Inferior parietal cortex (tissue), 1 donor: ENCODE data around the gene IL12RB2.

Experiments
- DNase-seq: peaks from one replicate; pipeline ENCODE4 v3.0.0-alpha.2; 2016; ENCODE audit errors: extremely low spot score

IL12RB2 gene

GRCh38 chr1:67307251-67308060 lies at the start of gene IL12RB2:
TSS of gene IL12RB2 (plus strand) at chr1:67307873. CDS start at chr1:67320369, 12,496 bp downstream.
- DNase-seq: no peak

- DNase-seq: no peak
These were observed 46.0 kb upstream of the IL12RB2 start for GRCh38 chr1:67261680-67262079.

GRCh38 chr1:67262735-67263134 lies 44.9 kb upstream of the IL12RB2 start:
- DNase-seq: no peak

GRCh38 chr1:67264152-67264551 lies 43.5 kb upstream of the IL12RB2 start:
- no peak for DNase-seq

GRCh38 chr1:67264899-67265298 lies 42.8 kb upstream of the IL12RB2 start:
- no peak for DNase-seq

- DNase-seq: peak; percentile 8
These were observed 38.6 kb upstream of the IL12RB2 start for GRCh38 chr1:67269061-67269460.

GRCh38 chr1:67270541-67270940 lies 37.1 kb upstream of the IL12RB2 start:
- no peak for DNase-seq

GRCh38 chr1:67273591-67273990 lies 34.1 kb upstream of the IL12RB2 start:
- DNase-seq: no peak

GRCh38 chr1:67274623-67275325 lies 32.9 kb upstream of the IL12RB2 start:
- no peak for DNase-seq

GRCh38 chr1:67280696-67281095 lies 27.0 kb upstream of the IL12RB2 start:
- DNase-seq: no peak

GRCh38 chr1:67281244-67281643 lies 26.4 kb upstream of the IL12RB2 start:
- no peak for DNase-seq

- DNase-seq: no peak
These were observed 21.7 kb upstream of the IL12RB2 start for GRCh38 chr1:67285780-67286488.

- DNase-seq: no peak
These were observed 17.4 kb upstream of the IL12RB2 start for GRCh38 chr1:67290236-67290635.

- DNase-seq: no peak
These were observed 12.6 kb upstream of the IL12RB2 start for GRCh38 chr1:67294836-67295617.

- no peak for DNase-seq
These were observed 8.9 kb upstream of the IL12RB2 start for GRCh38 chr1:67298762-67299161.

- no peak for DNase-seq
These were observed 8.4 kb upstream of the IL12RB2 start for GRCh38 chr1:67299296-67299695.

GRCh38 chr1:67300561-67300960 lies 7.1 kb upstream of the IL12RB2 start:
- DNase-seq: no peak

- no peak for DNase-seq
These were observed 3.6 kb upstream of the IL12RB2 start for GRCh38 chr1:67304023-67304422.

- DNase-seq: no peak
These were observed 1.1 kb upstream of the IL12RB2 start for GRCh38 chr1:67306547-67306946.

- no peak for DNase-seq
These were observed 463 bp downstream of the IL12RB2 start for GRCh38 chr1:67308136-67308535.

- DNase-seq: no peak
These were observed 4.9 kb downstream of the IL12RB2 start for GRCh38 chr1:67312615-67313014.
